Measurements from ENCODE around the gene PIWIL4. TPM values are rescaled to one million over a fixed set of nuclear protein-coding genes. Genes with fewer than 3 reads are reported as not detected.

PIWIL4 gene
- total RNA-seq, 1 experiment from 2014 or later = not detected

DNA sequence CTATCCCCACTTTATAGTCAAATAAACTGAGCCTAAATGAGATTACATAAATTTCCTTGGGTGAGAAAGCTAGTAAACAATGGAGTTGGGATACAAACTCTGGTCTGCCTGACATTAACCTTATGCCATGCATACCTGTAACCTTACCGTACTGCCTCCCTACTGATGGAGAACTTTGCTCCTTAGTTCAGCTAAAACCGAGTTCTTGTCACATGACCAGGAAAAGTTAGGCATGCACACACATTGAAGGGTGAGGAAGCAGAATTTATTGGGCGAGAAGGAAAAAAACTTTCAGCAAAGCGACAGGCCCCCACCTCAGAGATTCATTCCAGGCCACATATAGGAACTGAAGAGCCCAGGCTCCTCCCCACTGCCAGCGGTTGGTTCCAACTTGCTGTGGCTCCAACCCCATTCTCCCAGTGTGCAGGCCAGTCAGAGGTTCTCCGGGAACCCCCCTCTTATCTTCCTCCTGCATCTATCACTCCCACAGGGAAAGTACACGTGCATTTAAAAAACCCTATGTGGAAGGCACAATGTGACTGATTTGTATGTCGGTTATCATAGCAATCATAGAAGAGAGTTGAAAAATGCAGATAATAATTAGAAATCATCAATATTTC lies 3.2 kb upstream of the PIWIL4 start:
- Histone ChIP-seq H4K5ac (ENCODE audit: insufficient read length, low read depth, low read length) (no peak overlapping the region), H3K4ac (ENCODE audit: low read depth, low read length) (no peak overlapping the region), H2BK120ac (ENCODE audit: low read depth, low read length, poor library complexity, severe bottlenecking) (no peak overlapping the region), H2AK5ac (ENCODE audit: insufficient read length, low read length) (no peak overlapping the region), H3K9ac (ENCODE audit: extremely low read depth, insufficient read length, low read length) (no peak overlapping the region), H3K27ac (ENCODE audit: insufficient read length, low read depth, low read length) (no peak overlapping the region), H3K18ac (ENCODE audit: insufficient read length, low read depth, low read length) (no peak overlapping the region), H2BK15ac (ENCODE audit: low read depth, low read length) (no peak overlapping the region), H3T11ph (ENCODE audit: low read length) (no peak overlapping the region), H3K79me1 (ENCODE audit: insufficient read depth, low read depth, low read length, poor library complexity, severe bottlenecking) (no peaks in the 10 kb centered on the region), H3K4me1 (ENCODE audit: insufficient read depth, low read length) (no peaks in the 10 kb centered on the region), H3K56ac (ENCODE audit: insufficient read length, low read depth, low read length) (no peak overlapping the region), H3K9me3 (ENCODE audit: control insufficient read depth, low read depth, low read length) (no peaks in the 10 kb centered on the region), H3K14ac (ENCODE audit: insufficient read depth, low read length) (no peak overlapping the region), H3K23ac (ENCODE audit: insufficient read length, low read depth, low read length) (no peak overlapping the region), H3K23me2 (ENCODE audit: insufficient read length, low read depth, low read length, poor library complexity, severe bottlenecking) (no peaks in the 10 kb centered on the region), H2BK12ac (ENCODE audit: insufficient read length, low read depth, low read length) (no peak overlapping the region), H4K91ac (ENCODE audit: insufficient read length, low read depth, low read length) (no peak overlapping the region), H3K4me2 (ENCODE audit: insufficient read depth, insufficient read length, low read length) (no peak overlapping the region), H4K8ac (replicated peaks; ENCODE audit: insufficient read length, low read depth, low read length) (no peak overlapping the region), H3K79me2 (ENCODE audit: insufficient read depth, low read length) (no peaks in the 10 kb centered on the region), H2BK20ac (ENCODE audit: low read depth, low read length, poor library complexity, severe bottlenecking) (no peak overlapping the region), H3K27me3 (ENCODE audit: insufficient read depth, low read length) (no peaks in the 10 kb centered on the region), H4K20me1 (ENCODE audit: control insufficient read depth, insufficient read depth, insufficient read length) (no peaks in the 10 kb centered on the region), H2AFZ (ENCODE audit: low read length) (no peak overlapping the region), H2BK5ac (ENCODE audit: insufficient read length, low read length) (no peak overlapping the region)
- WGBS (ENCODE audit: extremely low coverage, insufficient read length, low lambda C conversion rate) = no CpG with 5 or more reads among the region's 8 CpGs
- H3K9me3 Mint-ChIP-seq = no peaks in the 10 kb centered on the region
- no peaks in the 10 kb centered on the region for H3K36me3 Mint-ChIP-seq (ENCODE audit: insufficient read depth in 1 of 3, low read depth in 3 of 3)
- no peak overlapping the region for H3K27ac Mint-ChIP-seq
- no peak for DNase-seq
- no peaks in the 10 kb centered on the region for H3K27me3 Mint-ChIP-seq (ENCODE audit: low read depth)
- peaks cover 6 to 10% of the 10 kb centered on the region in 2 experiments for H3K4me1 Mint-ChIP-seq
- TF ChIP-seq CTCF (conservative IDR thresholded peaks at IDR 0.05) = no peak
- no peak overlapping the region for H3K4me3 Mint-ChIP-seq
